K562 (cell line): ENCODE measurements around the gene SLC19A2. TPM values are rescaled to one million over a fixed set of nuclear protein-coding genes. Genes with fewer than 3 reads are reported as not detected.
A peak's percentile ranks its signal among the peaks of the same experiment; 100 is the strongest.

Experiments
- ATAC-seq: fragments of 200-7000 bp; cut with Tn5 transposase; 3 replicates; pipeline ENCODE4 v1.9.1; 2020; ENCODE audit warnings: moderate library complexity
- BruUV-seq: library from RNA; stranded (reverse); fragments of 400-500 nt; replicated peaks from 2 replicates; lab custom pipeline; 2021; lab: Mats Ljungman, UMichigan
- CTCF ChIA-PET: fragments of 300-600 bp; formaldehyde crosslinking; extraction: SDS; loops from one replicate; lab custom pipeline; 2021; ENCODE audit warnings: low intra/inter-chr PET ratio; lab: Yijun Ruan, JAX
- POLR2A ChIA-PET: fragments of 300-600, 350-650 bp; sonication (Branson Sonifier 250); formaldehyde crosslinking; extraction: SDS; loops from one replicate; lab custom pipeline; 2021; ENCODE audit warnings: antibody characterized with exemption, inconsistent platforms; lab: Yijun Ruan, JAX
- DNase-seq, 4 experiments: peaks; one replicate each; pipeline versions ENCODE4 v3.0.0 to v3.0.0-alpha.2; 2011 to 2018; ENCODE audit warnings: low spot score in 3 of 4, mixed read lengths in 3 of 4; ENCODE audit errors: extremely low read depth in 1 of 4
- FAIRE-seq: peaks from 2 replicates; lab custom pipeline; 2011; peaks lifted over from hg19 to GRCh38; lab: Jason Lieb, UNC
- H2AFZ ChIP-seq: 2 replicates; pipeline ENCODE4 v1.6.0; 2011; ENCODE audit warnings: low read depth, low read length, control low read depth, inconsistent platforms
- H3K27ac ChIP-seq: fragments of 200-600 bp; 3 replicates; pipeline ENCODE4 v1.8.0; 2011; ENCODE audit warnings: low read depth, mild to moderate bottlenecking, control low read depth, inconsistent platforms, low read length, moderate library complexity, mixed read lengths; ENCODE audit errors: extremely low read depth
- H3K27me3 ChIP-seq, 2 experiments: fragments of 300-600 bp in 1 of 2; 2 replicates in 1 of 2; 3 replicates in 1 of 2; pipeline versions ENCODE4 v1.6.0 to v1.8.0; 2011; ENCODE audit warnings: inconsistent platforms in 2 of 2, low read length in 2 of 2, mild to moderate bottlenecking in 1 of 2, mixed read lengths in 1 of 2, moderate library complexity in 1 of 2; ENCODE audit not compliant: control insufficient read depth in 2 of 2, insufficient read depth in 2 of 2
- H3K36me3 ChIP-seq: fragments of 300-600 bp; 3 replicates; pipeline ENCODE4 v1.8.0; 2011; ENCODE audit warnings: mild to moderate bottlenecking, low read length, inconsistent platforms; ENCODE audit not compliant: control insufficient read depth, insufficient read depth
- H3K4me1 ChIP-seq, 2 experiments: fragments of 200-600 bp in 1 of 2; replicated peaks in 1 of 2; 2 replicates in 1 of 2; 3 replicates in 1 of 2; pipeline versions ENCODE4 v1.5.1 to v1.8.0; 2011; ENCODE audit warnings: inconsistent platforms in 2 of 2, low read length in 2 of 2, mild to moderate bottlenecking in 1 of 2, mixed read lengths in 1 of 2, moderate library complexity in 1 of 2; ENCODE audit not compliant: control insufficient read depth in 2 of 2, insufficient read depth in 2 of 2
- H3K4me2 ChIP-seq: 2 replicates; pipeline ENCODE4 v1.6.1; 2011; ENCODE audit warnings: low read length, control low read depth, inconsistent platforms, mixed read lengths; ENCODE audit not compliant: insufficient read depth
- H3K4me3 ChIP-seq: fragments of 200-600 bp; sonication (generic), shearing (Covaris generic); 2 replicates; pipeline ENCODE4 v1.5.1; 2016; ENCODE audit warnings: control low read depth, inconsistent platforms
- H3K79me2 ChIP-seq: fragments of 200-600 bp; 3 replicates; pipeline ENCODE4 v1.8.0; 2011; ENCODE audit warnings: low read length, inconsistent platforms; ENCODE audit not compliant: control insufficient read depth, insufficient read depth
- H3K9ac ChIP-seq, 2 experiments: 2 replicates each; pipeline versions ENCODE4 v1.6.0 to v1.6.1; 2011; ENCODE audit warnings: low read depth in 2 of 2, low read length in 2 of 2, control low read depth in 1 of 2, inconsistent platforms in 1 of 2, mild to moderate bottlenecking in 1 of 2, mixed read lengths in 1 of 2; ENCODE audit not compliant: insufficient read depth in 1 of 2
- H3K9me1 ChIP-seq: one replicate; pipeline ENCODE4 v1.6.0; 2011; ENCODE audit warnings: inconsistent platforms, mild to moderate bottlenecking, low read length, moderate library complexity; ENCODE audit not compliant: control insufficient read depth, insufficient read depth
- H3K9me3 ChIP-seq: replicated peaks from 2 replicates; pipeline ENCODE4 v1.5.1; 2011; ENCODE audit warnings: low read depth, low read length, inconsistent platforms; ENCODE audit not compliant: control insufficient read depth, insufficient read depth
- H4K20me1 ChIP-seq: replicated peaks from 2 replicates; pipeline ENCODE4 v1.6.1; 2011; ENCODE audit warnings: low read length, inconsistent platforms, mixed read lengths; ENCODE audit not compliant: control insufficient read depth, insufficient read depth
- HDAC2 ChIP-seq: fragments of 450-650 bp; IDR thresholded peaks from 2 replicates; pipeline ENCODE4 v1.6.1; 2016; ENCODE audit warnings: mild to moderate bottlenecking
- KDM1A ChIP-seq, 2 experiments: fragments of 450-650 bp; IDR thresholded peaks; 2 replicates each; pipeline ENCODE4 v1.6.1; 2016; ENCODE audit warnings: mild to moderate bottlenecking in 2 of 2
- NCOR1 ChIP-seq: fragments of 450-650 bp; IDR thresholded peaks from 2 replicates; pipeline ENCODE4 v1.6.1; 2016; ENCODE audit warnings: mild to moderate bottlenecking, moderate library complexity
- NFIC ChIP-seq: fragments of 450-650 bp; IDR thresholded peaks from 2 replicates; pipeline ENCODE4 v1.6.1; 2017; ENCODE audit warnings: mild to moderate bottlenecking, inconsistent platforms
- ZNF239 ChIP-seq: fragments of 250-450 bp; sonication (Bioruptor Pico); IDR thresholded peaks from 2 replicates; pipeline ENCODE4 v1.4.0; 2020; ENCODE audit warnings: mild to moderate bottlenecking
- ZNF263 ChIP-seq: sonication (generic); formaldehyde crosslinking; IDR thresholded peaks from 2 replicates; pipeline ENCODE4 v1.8.0; 2022; ENCODE audit warnings: mild to moderate bottlenecking, missing genetic modification reagents, borderline replicate concordance
- ZNF384 ChIP-seq: IDR thresholded peaks from 2 replicates; pipeline ENCODE4 v1.6.1; 2012; ENCODE audit warnings: low read depth, low read length, improper control_type of control experiment
- ZNF699 ChIP-seq: fragments of 250-450 bp; sonication (Bioruptor Pico); IDR thresholded peaks from 2 replicates; pipeline ENCODE4 v1.8.0; 2021; ENCODE audit warnings: mild to moderate bottlenecking, moderate library complexity; ENCODE audit not compliant: insufficient replicate concordance
- ZNF778 ChIP-seq: fragments of 450-650 bp; formaldehyde crosslinking; IDR thresholded peaks from 2 replicates; pipeline ENCODE4 v1.4.0; 2020; ENCODE audit warnings: mild to moderate bottlenecking, moderate library complexity
- WGBS: fragments of 100-300 bp; shearing (Covaris generic); methylation state at CpG from one replicate; pipeline ENCODE4 v1.1.6; 2016; ENCODE audit warnings: low coverage, mixed read lengths; ENCODE audit not compliant: insufficient coverage; ENCODE audit errors: missing lambda C conversion rate; 5-methylcytosine and 5-hydroxymethylcytosine counted together
- in situ Hi-C: fragments of 300-500 bp; cut with MboI; formaldehyde crosslinking; loops from 4 replicates; pipeline ENCODE4 v1.15.0; 2018; ENCODE audit warnings: inconsistent platforms, mixed read lengths
- intact Hi-C: fragments of 100-400 bp; cut with micrococcal nuclease; formaldehyde crosslinking; loops from 2 replicates; pipeline ENCODE4 v1.14.2; 2022
- polyA plus RNA-seq, 8 experiments: library from polyadenylated mRNA; depleted of rRNA in 4 of 8; stranded (reverse) in 5 of 8; unstranded in 3 of 8; fragments of >200 nt; fragmentation: Nextera tagmentation in 2 of 8; fragmentation: Illumina TruSeq in 1 of 8; extraction: Ambion mirVana in 2 of 8; extraction: Trizol in 1 of 8; gene quantifications; 2 replicates each; pipeline versions ENCODE4 v1.2.1 to v1.2.3, GENCODE V29; 2011 to 2014; ENCODE audit warnings: inconsistent platforms in 1 of 8, missing spikeins in 1 of 8
- total RNA-seq, 7 experiments: library from RNA; depleted of rRNA in 6 of 7; stranded (reverse); fragments of >200 nt in 6 of 7; fragmentation: Illumina TruSeq in 2 of 7; extraction: Trizol in 2 of 7; gene quantifications; 2 replicates each; pipeline versions ENCODE4 v1.2.1 to v1.2.3, GENCODE V29; 2011 to 2021; ENCODE audit warnings: low replicate concordance in 1 of 7
- TF ChIP-seq, protein P1 (sequence below): fragments of 450-650 bp; IDR thresholded peaks from 2 replicates; pipeline ENCODE4 v1.6.1; 2016; ENCODE audit warnings: mild to moderate bottlenecking
- TF ChIP-seq, protein P2 (sequence below), 2 experiments: IDR thresholded peaks; 2 replicates each; pipeline ENCODE4 v1.6.1; 2012; ENCODE audit warnings: improper control_type of control experiment in 2 of 2, low read depth in 2 of 2, low read length in 2 of 2, borderline replicate concordance in 1 of 2
- TF ChIP-seq, protein P3 (sequence below): sonication (generic); formaldehyde crosslinking; IDR thresholded peaks from 2 replicates; pipeline ENCODE4 v1.8.1; 2023; ENCODE audit warnings: mild to moderate bottlenecking, missing genetic modification reagents, moderate library complexity

SLC19A2 gene
- total and polyA plus RNA-seq, 9 of the 15 experiments (the other 6 are each of a cell fraction or from before 2014, with no cell fraction given), result 7.4 to 42.8 (median 19.2) TPM

DNA sequence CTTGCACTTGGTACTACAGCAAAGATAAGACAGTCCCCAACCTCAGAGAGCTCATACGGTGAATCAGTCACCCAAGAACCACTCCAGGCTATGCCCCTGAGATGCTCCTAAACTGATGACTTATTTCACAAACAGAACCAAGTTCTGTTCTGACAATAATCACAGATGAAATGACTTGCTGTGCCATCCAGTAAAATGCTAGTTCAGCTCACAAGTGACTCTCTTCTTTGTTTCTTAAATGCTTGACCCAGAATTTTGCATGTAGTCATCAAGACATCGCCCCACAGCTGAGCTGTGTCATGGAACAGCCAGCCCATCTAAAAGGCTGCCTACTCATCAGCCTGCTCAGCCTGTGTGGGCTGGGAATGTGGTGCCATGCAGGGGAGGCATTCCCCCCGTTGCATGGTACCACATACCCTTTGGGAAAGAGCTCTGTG, 6.1 kb upstream of the SLC19A2 start (continued):
- TF ChIP-seq, protein P1, sequence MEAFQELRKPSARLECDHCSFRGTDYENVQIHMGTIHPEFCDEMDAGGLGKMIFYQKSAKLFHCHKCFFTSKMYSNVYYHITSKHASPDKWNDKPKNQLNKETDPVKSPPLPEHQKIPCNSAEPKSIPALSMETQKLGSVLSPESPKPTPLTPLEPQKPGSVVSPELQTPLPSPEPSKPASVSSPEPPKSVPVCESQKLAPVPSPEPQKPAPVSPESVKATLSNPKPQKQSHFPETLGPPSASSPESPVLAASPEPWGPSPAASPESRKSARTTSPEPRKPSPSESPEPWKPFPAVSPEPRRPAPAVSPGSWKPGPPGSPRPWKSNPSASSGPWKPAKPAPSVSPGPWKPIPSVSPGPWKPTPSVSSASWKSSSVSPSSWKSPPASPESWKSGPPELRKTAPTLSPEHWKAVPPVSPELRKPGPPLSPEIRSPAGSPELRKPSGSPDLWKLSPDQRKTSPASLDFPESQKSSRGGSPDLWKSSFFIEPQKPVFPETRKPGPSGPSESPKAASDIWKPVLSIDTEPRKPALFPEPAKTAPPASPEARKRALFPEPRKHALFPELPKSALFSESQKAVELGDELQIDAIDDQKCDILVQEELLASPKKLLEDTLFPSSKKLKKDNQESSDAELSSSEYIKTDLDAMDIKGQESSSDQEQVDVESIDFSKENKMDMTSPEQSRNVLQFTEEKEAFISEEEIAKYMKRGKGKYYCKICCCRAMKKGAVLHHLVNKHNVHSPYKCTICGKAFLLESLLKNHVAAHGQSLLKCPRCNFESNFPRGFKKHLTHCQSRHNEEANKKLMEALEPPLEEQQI, result no peak
- no peak for TF ChIP-seq ZNF384

DNA sequence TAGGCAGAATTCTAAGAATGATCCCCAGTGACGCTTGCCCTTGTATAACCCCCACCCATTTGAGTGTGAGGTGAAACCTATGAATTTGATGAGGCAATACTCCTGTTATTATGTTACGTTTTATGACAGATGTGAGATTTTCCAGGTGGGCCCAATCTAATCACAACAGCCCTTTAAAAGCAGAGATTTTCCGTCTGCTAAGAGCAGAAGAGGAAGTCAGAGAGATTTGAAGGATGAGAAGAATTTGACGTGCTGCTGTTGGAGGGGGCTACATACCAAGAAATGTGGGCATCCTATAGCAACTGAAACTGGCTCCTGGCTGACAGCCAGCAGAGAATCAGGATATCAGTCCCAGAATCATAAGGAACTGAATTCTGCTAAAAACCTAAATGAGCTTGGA, 2.4 kb upstream of the SLC19A2 start:
- no peak for ATAC-seq
- Histone ChIP-seq H3K4me3 (no peak overlapping the region), H3K4me1 (peaks cover 13 to 23% of the 10 kb centered on the region in 2 experiments; a peak in 4 of 5 replicates), H3K27me3 (no peaks in the 10 kb centered on the region), H3K36me3 (no peaks in the 10 kb centered on the region; the same call in 2 of the 3 replicates), H3K27ac (no peak overlapping the region), H3K9me3 (no peaks in the 10 kb centered on the region), H3K9me1 (no peaks in the 10 kb centered on the region), H3K4me2 (no peak overlapping the region), H3K9ac (no peak overlapping the region), H3K79me2 (peaks cover 39% of the 10 kb centered on the region), H2AFZ (no peak overlapping the region), H4K20me1 (no peaks in the 10 kb centered on the region)
- DNase-seq, result no peak
- WGBS, result 34% methylated on average over 4 of the region's 4 CpGs
- intact Hi-C loops (loop anchor here (5.0 kb wide), 3 partner anchors 59 to 404 kb away; partner anchors contain the start of gene SCYL3), in situ Hi-C loops (no loop called here)
- FAIRE-seq, result no peak
- ChIA-PET CTCF (interaction anchor here (1.3 kb wide), 1 partner anchor 58 kb away, joined by 3 read pairs; no protein-coding TSS in a partner anchor), POLR2A (interaction anchor here (0.9 to 1.0 kb wide), 2 partner anchors 8 to 10 kb away, joined by 3 read pairs; no protein-coding TSS in a partner anchor)
- BruUV-seq, result no TSS peak
- TF ChIP-seq KDM1A (IDR thresholded peaks at IDR 0.05), result peak; percentile 86 to 87
- no peak for TF ChIP-seq HDAC2
- no peak for TF ChIP-seq ZNF263 (CRISPR knock-in tag)
- no peak for TF ChIP-seq ZNF699 (CRISPR knock-in tag)
- TF ChIP-seq ZNF239 (CRISPR knock-in tag), result no peak
- TF ChIP-seq NCOR1, result peak; percentile 23; the same call in 1 of the 2 replicates
- TF ChIP-seq, protein P2, sequence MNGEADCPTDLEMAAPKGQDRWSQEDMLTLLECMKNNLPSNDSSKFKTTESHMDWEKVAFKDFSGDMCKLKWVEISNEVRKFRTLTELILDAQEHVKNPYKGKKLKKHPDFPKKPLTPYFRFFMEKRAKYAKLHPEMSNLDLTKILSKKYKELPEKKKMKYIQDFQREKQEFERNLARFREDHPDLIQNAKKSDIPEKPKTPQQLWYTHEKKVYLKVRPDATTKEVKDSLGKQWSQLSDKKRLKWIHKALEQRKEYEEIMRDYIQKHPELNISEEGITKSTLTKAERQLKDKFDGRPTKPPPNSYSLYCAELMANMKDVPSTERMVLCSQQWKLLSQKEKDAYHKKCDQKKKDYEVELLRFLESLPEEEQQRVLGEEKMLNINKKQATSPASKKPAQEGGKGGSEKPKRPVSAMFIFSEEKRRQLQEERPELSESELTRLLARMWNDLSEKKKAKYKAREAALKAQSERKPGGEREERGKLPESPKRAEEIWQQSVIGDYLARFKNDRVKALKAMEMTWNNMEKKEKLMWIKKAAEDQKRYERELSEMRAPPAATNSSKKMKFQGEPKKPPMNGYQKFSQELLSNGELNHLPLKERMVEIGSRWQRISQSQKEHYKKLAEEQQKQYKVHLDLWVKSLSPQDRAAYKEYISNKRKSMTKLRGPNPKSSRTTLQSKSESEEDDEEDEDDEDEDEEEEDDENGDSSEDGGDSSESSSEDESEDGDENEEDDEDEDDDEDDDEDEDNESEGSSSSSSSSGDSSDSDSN (IDR thresholded peaks at IDR 0.05; ENCODE audit: borderline replicate concordance in 1 of 2, low read depth in 2 of 2, low read length in 2 of 2), result no peak
- peak; percentile 57 for TF ChIP-seq NFIC
- no peak for TF ChIP-seq ZNF778
- TF ChIP-seq, protein P3, sequence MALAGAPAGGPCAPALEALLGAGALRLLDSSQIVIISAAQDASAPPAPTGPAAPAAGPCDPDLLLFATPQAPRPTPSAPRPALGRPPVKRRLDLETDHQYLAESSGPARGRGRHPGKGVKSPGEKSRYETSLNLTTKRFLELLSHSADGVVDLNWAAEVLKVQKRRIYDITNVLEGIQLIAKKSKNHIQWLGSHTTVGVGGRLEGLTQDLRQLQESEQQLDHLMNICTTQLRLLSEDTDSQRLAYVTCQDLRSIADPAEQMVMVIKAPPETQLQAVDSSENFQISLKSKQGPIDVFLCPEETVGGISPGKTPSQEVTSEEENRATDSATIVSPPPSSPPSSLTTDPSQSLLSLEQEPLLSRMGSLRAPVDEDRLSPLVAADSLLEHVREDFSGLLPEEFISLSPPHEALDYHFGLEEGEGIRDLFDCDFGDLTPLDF (CRISPR knock-in tag), result no peak
